NOMO-1 treated with DMSO at 0.1 percent for 48 hours (cell line): ENCODE results near the gene TBC1D14.
A peak's percentile ranks its signal among the peaks of the same experiment; 100 is the strongest.
"Not testable (repeated sequence)": the region's sequence is repeated elsewhere in the genome, so short reads cannot be mapped to it uniquely, and the experiment has no call there.

Source experiments
- DNase-seq: peaks from one replicate; lab custom pipeline; 2025; ENCODE audit not compliant: unreplicated experiment; lab: John Stamatoyannopoulos, UW

TBC1D14 gene

DNA sequence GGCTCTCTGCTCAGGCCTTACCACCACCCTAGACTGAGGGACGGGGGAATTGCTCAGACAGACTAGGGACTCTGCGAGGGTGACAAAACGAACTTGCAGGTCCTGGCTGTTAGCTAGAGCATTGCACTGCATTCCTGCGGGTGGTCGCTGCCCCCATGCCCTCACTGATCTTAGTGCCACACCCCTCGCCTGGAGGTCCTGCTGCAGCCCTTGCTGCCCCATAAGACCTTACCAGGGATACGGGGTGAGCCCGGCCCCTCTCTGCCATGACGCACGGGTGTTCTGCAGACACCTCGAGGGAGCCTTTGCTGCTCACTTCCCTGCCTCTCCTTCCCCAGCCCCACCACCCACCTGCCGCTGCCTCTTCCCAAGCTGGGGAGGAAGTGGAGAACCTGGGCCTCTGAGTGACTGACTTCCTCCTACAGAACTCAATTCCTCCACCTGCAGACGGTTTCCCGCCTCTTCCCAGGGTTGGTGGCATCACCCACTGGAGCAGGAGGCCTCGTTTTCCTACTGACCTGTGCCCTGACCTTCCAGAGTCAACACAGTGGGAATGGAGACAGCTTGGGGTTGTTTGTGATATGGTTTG, 19.8 kb upstream of the TBC1D14 start:
- no peak for DNase-seq

DNA sequence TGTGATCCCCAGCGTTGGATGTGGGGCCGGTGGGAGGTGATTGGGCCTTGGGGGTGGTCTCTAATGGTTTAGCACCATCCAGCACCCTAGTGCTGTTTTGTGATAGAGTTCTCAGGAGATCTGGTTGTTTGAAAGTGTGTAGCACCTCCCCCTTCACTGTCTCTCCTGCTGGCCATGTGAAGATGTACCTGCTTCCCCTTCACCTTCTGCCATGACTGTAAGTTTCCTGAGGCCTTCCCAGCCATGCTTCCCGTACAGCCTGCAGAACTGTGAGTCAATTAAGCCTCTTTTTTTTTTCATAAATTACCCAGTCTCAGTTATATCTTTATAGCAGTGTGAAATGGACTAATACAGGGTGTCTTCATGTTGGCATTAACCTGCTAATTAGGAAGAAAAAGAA, 19.3 kb upstream of the TBC1D14 start:
- no peak for DNase-seq

DNA sequence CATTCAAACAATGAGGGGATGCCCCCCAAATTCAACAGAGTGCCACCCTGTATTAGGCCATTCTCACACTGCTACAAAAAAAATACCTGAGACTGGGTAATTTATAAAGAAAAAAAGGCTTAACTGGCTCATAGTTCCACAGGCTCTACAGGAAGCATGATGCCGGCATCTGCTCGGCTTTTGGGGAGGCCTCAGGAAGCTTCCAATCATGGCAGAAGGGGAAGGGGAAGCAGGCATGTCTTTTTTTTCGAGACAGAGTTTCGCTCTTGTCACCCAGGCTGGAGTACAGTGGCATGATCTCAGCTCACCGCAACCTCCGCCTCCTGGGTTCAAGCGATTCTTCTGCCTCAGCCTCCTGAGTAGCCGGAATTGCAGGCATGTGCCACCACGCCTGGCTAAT, 18.7 kb upstream of the TBC1D14 start:
- not testable (repeated sequence) for DNase-seq

DNA sequence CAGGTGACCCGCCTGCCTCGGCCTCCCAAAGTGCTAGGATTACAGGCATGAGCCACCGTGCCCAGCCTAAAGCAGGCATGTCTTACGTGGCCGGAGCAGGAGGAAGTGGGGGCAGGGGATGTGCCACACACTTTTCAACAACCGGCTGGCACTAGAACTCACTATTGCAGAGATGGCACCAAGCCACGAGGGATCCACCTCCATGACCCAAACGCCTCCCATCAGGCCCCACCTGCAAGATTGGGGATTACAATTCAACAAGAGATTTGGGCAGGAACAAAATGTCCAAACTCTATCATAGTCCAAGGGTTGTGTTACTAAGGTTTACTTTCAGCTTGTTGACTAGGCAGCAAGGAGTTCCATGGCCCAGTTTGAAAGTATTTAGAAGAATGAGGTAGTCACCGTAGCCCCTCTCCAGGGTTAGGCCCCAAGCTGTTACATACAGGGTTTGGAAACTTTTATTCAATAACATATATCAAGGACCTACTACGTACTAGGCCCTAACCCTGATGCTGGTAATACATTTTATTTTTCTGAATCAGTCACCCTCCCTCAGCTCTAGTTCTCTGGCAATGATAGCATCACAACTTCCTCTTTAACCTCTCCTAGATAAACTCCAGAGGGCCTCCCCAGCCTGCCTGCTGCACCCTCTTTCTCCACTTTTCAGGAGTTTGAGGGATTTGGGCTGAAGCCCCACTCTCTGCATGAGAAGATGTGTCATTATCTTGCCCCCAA, 18.0 kb upstream of the TBC1D14 start:
- peak; percentile 67 for DNase-seq

DNA sequence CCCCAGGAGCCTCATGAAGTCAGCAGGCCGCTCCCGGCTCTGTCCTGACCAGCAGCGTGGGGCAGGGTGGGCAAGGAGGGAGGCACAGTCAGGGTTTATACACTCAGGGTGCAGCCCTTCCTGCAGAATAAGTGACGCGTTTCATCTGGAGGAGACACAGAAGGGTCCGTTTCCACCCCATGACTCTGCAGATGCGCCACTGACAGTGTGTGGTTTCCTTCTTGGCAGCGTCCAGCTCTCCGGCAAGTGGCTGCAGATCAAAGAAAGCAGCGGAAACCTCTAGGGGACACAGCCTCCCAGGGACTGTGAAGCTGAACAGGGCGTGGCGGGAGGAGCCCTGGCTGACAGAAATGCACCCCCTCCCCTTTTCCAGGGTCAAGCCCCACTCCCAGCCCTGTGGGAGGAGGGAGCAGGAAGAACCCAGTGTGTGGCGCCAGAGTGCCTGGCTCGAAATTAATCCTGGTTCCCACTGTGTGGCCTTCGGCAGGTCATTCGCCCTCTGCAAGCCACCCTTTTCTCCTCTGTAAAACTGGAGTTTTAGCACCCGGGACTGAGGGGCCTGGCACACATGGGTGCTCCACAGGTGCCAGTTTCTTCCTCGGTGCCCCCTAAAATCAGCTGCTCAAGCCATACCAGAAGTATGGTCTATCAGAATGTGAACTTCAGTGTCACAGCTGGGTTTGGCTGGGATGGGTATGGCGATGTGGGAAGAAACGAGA, 17.3 kb upstream of the TBC1D14 start:
- DNase-seq = peak; percentile 87

DNA sequence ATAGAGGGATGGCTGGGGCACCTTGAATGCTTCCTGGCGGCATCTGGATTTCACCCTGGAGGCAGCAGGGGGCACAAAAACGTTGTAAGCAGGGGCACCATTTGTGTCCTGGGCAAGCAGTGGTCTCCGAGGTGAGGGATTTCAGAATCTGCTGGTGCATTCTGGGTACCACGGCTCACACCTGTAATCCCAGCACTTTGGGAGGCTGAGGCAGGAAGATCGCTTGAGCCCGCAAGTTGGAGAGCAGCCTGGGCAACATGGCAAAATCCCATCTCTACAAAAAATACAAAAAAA, 16.8 kb upstream of the TBC1D14 start:
- no peak for DNase-seq

DNA sequence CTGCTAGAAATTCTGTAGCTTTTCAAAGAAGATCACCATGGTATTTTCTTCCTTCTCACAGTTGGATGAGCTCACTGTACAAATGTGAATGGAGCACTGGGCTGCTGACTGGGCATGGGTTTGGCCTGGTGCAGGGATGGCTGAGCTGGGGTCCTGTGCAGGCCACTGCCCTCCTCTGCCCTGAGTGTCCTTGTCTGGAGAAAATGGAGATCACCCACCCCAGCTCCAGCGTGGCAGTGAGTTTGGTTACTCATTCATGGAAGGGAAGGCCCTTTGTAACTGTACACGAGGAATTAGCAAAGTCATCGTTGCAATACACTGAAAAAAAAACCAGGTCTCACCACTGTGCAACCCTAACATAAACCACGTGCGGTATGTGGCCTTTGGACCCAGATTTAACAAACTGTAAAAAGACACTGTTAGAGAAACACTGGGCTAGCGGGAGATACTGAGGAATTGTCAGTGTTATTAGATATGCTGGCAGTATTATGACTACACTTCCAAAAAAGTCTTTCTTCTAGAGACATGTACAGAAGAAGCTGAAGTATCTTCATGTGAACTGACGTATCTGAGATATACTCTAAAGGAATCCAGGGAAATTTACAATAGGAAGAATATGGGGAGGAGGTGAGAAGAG, 16.1 kb upstream of the TBC1D14 start:
- DNase-seq = peak; percentile 90

DNA sequence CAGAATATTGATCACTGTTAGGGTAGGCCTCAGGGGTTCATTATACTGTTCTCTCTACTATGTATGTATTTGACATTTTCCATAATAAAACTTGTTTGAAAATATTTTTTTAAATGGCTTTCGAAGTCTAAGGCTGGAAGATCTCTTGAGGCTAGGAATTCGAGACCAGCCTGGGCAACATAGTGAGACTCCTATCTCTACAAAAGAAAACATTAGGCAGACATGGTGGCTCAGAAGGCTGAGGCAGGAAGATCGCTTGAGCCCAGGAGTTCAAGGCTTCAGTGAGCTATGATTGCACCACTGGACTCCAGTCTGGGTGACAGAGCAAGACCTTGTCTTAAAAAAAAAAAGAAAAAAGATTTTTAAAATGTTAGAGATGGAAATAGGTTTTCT, 15.5 kb upstream of the TBC1D14 start:
- no peak for DNase-seq

DNA sequence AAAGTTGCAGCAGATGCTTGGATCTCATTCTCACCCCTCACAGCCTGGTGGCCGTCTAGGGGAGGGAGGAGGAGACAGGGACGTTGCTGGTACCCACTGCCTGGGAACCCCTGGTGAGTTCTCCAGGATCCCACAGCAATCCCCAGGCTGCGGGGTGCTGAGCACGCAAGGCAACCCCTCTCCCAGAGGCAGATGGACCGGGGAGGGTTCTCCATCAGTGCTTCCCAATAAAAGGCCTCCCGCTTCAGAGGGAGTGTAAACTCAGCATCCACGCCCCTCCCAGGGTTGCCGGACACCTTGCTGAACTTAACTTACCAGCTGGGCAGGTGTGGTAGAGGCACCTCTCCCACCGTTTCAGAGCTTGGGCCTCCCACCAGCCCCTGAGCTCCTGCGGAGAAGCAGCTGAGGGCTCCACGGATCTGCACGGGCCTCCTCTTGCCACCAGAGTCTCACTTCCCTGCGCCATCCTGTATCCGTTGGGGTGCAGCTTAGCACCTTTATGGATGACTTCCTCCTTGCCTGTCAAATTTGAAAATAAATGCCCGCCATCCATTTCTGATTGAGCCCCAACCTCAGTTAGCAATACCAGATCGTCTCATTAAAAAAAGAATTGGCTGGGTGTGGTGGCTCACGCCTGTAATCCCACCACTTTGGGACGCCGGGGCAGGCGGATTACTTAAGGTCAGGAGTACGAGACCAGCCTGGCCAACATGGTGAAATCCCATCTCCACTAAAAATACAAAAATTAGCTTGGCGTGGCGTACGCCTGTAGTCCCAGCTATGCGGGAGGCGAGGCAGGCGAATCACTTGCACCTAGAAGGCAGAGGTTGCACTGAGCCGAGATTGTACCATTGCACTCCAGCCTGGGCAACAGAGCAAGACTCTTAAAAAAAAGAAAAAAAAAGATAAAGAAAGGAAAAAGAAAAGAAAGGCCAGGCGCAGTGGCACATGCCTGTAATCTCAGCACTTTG, 14.8 kb upstream of the TBC1D14 start:
- DNase-seq = no peak

DNA sequence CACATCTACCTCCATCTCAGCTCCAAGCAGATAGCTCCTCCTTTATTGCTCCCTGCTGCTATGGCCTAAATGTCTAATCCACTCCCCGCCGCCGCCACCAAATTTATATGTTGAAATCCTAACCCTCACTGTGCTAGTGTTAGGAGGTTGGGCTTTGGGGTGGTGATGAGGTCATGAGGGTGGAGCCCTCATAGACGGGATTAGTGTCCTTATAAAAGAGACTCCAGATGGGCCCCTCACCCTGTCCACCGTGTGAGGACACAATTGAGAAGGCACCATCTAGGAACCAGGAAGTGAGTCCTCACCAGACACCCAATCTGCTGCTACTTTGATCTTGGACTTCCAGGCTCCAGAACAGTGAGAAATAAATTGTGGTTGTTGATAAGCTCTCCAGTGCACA, 13.6 kb upstream of the TBC1D14 start:
- no peak for DNase-seq

DNA sequence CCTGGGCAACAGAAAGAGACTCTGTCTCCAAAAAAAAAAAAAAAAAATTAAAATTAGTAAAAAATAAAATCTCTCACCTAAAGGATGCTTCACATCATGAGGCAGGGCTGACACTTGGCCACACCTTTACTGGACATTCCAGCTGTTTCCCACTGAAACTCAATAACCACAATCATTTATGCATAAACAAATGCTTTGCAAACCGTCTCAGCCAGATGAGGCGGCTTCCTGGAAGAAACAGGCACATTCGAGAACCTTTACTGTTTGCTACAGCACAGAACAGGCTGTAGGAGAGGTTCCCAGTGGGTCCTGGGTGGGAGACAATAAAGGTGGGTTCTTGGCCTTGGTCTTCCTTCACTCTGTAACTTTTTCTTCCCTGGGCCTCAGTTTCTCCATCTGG, 10.9 kb upstream of the TBC1D14 start:
- no peak for DNase-seq

DNA sequence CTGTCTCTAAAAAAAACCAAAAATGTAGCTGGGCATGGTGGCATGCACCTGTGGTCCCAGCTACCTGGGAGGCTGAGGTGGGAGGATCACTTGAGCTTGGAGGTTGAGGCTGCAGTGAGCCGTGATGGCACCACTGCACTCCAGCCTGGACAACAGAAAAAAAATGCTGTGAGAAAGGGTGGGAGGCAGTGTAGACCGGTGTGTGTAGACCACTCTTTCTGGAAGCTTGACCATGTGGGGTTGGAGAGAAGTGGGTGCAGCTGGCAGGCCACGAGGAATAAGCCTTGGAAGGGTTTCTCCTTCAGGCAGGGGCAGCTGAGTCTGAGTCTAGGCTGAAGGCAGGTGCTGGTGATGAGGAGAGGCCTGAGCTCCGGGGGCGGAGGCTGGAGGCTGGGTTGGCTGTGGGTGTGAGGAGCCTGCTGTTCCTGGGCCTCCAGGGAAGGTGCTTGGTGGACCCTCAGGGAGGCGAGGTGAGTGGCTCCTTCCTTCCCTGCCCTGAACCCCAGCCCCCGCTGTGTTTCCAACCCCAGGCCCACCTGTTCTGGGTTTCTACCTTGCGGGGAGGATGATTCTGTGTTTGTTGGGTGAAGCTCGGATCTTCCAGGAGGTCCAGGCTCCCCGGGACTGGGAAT, 9.3 kb upstream of the TBC1D14 start:
- DNase-seq = no peak

DNA sequence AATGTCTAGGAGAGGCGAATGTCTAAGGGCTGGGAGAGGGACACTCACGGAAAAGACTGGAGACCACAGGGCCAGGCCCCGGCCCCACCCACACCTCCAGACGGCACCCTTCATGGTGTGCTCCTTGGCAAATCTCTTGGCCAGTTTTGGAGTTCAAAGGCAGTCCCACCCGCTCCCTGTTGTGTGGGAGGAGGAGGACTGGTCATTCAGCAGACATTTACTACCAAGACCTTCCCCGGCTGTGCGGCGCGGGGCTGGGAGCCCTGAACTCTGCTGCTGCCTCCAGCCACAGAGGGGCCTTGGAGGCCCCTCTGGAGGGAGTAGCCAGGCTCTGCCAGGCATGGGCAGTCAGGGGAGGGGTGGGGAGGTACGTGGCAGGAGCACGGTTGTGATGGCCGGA, 8.7 kb upstream of the TBC1D14 start:
- DNase-seq = no peak

DNA sequence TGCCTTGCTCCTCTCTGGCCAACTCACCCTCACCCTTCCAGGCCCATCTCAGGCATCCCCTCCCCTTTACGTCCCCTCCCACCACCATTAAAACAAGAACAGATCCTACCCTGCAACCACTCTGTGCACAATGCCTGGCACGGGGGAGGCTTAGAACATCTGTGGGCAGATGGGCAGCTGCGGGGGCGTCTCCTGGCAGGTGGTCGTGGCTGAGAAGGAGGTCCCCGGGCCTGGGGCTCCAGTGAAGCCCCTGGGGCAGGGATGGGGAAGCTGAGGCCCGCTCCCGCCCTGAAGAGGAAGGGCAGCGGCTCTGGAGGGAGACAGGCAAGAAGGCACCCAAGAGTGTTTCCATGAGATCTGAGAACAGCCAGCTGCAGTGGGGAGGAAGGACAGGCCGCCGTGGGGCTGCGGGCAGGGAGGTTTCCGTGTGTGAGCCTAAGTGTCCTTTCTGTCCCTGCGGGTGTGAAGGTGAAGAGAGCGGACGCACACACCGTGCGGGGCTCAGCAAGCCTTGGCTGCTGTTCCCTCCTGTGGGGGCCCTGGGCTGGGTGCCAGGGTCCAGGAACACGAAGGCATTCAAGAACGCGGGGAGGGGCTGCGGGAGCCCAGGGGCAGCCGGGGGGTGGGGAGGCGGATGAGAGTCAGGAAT, 7.8 kb upstream of the TBC1D14 start:
- DNase-seq = no peak

DNA sequence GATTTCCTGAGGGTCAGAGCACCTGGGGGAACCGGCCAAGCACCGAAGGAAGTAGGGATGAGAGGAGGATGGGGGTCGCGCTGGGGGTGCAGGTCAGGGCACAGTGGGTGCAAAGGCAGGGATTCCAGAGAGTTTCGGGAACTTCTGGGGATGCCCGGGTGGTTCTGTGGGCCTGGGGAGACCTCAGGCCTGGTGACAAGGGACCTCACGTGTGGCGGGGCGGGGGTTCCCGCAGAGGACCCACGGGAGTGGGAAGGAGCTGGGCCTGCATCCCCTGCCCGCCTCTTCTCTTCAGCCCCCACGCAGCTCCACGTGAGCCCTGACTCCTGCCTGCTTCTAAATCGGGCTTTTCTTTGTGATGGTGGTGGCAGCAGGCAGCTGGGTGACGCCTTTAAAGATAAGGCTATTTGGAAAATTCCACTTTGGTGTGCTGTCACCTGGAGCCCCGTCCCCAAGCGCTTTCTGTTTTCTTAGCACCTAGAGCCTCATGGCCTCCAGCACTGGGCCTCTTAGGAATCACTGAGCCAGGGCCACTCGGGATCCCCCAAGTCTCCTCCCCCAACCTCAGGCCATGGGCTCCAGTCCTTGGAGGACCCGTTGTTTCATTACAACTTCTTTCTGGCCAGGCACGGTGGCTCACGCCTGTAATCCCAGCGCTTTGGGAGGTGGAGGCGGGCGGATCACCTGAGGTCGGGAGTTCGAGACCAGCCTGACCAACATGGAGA, 7.1 kb upstream of the TBC1D14 start:
- no peak for DNase-seq

DNA sequence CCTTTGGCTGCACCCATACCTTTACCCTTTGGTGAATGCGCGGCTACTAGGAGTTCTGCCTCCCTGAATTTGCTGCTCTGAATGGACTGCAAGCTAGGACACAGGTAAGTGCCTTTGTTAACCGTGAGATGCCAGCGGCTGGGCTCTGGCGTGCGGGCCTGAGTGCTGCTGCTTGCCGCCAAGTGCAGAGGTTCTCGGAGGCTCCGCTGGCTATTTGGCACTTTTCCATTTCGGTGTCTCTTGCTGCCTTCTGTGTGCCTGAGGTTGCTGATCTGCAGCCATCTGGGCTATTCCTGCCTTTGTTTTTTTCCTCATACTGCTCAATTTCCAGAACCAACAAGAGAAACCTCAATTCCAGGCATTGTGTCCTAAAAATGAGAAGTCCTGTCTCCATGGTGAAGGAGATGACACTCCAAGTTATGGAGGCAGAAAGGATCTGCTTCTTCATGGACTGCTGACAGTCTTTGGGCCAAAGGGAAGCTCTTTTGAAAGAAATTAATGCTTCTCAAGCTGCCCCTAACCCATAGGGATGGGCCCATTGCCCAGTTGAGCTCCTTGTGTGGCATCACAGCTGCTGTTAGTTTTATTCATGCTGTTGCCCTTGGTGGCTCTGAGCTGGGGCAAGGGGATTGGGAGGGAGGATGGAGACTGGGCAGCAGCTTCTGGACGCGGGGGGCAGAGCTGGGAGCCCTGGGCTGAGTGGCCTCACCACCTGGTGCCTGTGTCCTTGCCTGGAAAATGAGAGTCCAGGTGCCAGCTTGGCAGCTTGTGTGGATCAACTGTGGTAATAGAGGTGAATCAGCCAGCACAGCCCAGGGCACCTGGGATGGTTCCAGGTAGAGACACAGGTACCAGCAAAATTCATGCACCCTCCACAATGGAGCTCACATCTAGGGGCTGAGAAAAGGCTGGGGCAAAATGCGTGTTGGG, 3.8 kb upstream of the TBC1D14 start:
- DNase-seq = no peak

DNA sequence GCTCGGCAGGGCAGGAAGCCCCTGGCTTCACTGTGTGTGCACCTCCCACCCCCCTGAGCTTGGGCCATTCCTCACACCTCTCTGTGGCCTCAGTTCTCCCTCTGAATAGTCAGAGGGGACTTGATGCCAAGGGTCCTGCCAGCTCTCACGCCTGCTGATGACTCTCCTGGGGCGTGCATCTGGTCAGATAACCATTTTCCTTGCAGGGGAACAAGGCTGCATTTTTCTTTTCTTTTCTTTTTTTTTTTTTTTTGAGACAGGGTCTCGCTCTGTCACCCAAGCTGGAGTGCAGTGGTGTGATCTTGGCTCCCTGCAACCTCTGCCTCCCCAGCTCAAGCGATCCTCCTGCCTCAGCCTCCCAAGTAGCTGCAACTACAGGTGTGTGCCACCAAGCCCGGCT, 3.1 kb upstream of the TBC1D14 start:
- not testable (repeated sequence) for DNase-seq

DNA sequence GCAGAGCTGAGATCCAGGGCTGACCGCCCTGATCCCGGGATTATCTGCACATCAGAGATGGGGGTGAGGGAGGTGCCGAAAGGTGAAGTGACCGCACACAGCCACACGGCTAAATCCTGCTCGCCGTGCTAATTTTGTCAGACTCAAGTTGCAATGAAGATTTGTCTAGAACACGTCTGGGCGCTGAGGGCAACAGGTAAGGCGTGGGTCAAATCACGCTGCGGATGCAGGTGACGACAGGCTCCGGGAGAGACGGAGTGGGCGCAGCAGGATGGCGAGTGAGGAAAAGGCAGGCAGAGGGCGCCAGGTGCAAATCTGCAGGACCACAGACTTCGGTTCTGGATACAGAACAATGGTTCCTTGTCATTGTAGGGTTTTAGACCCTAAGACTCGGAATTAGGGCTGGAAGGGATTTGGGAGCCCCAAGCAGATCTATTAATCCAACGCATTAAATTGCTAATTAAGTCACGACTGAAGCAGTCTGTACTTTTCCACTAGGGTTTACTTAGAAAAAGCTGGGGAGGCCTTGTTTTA, 1.9 kb upstream of the TBC1D14 start:
- no peak for DNase-seq
